ENCODE data around the gene UBE2M. TPM values are rescaled to one million over a fixed set of nuclear protein-coding genes. Genes with fewer than 3 reads are reported as not detected.

UBE2M gene
- polyA plus RNA-seq, 1 of the 3 experiments (the other 2 are of a cell fraction), result 135 TPM

GRCh38 chr19:58510084-58510862 lies 48.1 kb downstream of the UBE2M start:
- Histone ChIP-seq H4K20me1 (ENCODE audit: insufficient read depth) (no peaks in the 10 kb centered on the region), H3K4me3 (ENCODE audit: low read depth in 2 of 2, low read length in 1 of 2) (no peak overlapping the region), H3K27me3 (ENCODE audit: insufficient read depth) (no peaks in the 10 kb centered on the region), H3K79me2 (ENCODE audit: insufficient read depth) (peaks cover 18% of the 10 kb centered on the region), H3K4me2 (no peak overlapping the region), H3K9ac (no peak overlapping the region), H3K27ac (ENCODE audit: low read depth in 2 of 2, low read length in 1 of 2) (no peak overlapping the region), H3K4me1 (ENCODE audit: control insufficient read depth in 1 of 2, insufficient read depth in 2 of 2, low read depth in 1 of 2, low read length in 1 of 2) (peaks cover 0 to 10% of the 10 kb centered on the region in 2 experiments; a peak in 1 of 4 replicates), H3K9me3 (no peaks in the 10 kb centered on the region), H2AFZ (ENCODE audit: low read depth) (no peak overlapping the region), H3F3A (replicated peaks; ENCODE audit: insufficient read depth) (peaks cover 4% of the 10 kb centered on the region), H3K9me2 (no peaks in the 10 kb centered on the region), H3K36me3 (replicated peaks in 1 of 2; ENCODE audit: control insufficient read depth in 1 of 2, insufficient read depth in 2 of 2, low read length in 1 of 2) (peaks cover 6 to 9% of the 10 kb centered on the region in 2 experiments)
- POLR2A ChIA-PET, result no interaction called here
- CTCF ChIA-PET, result interaction anchor here (6.9 kb wide), 1 partner anchor 9 kb away, joined by 30 read pairs; the partner anchor contains the start of gene ZBTB45
- TF ChIP-seq TCF12 (IDR thresholded peaks at IDR 0.05) (no peak), NFIC (IDR thresholded peaks at IDR 0.05; ENCODE audit: borderline replicate concordance) (no peak), REST (IDR thresholded peaks at IDR 0.05; ENCODE audit: low read depth, low read length) (no peak), IRF3 (IDR thresholded peaks at IDR 0.05; ENCODE audit: low read depth, low read length) (no peak), JUND (IDR thresholded peaks at IDR 0.05) (no peak), POLR2AphosphoS5 (IDR thresholded peaks at IDR 0.05; ENCODE audit: low read depth, low read length) (no peak), CTCF (IDR thresholded peaks at IDR 0.05) (no peak), FOXM1 (IDR thresholded peaks at IDR 0.05; ENCODE audit: low read depth) (no peak), MXI1 (IDR thresholded peaks at IDR 0.05; ENCODE audit: low read depth, low read length) (no peak), SMC3 (IDR thresholded peaks at IDR 0.05; ENCODE audit: low read depth, low read length) (no peak), MAX (IDR thresholded peaks at IDR 0.05; ENCODE audit: low read depth) (no peak)
- DNase-seq, result no peak
- 84% methylated on average over 7 of the region's 8 CpGs for WGBS (ENCODE audit: low lambda C conversion rate)
